ENCODE data around the gene GALNT2.

The GALNT2 gene

GRCh38 chr1:230256896-230257295 is 189.9 kb downstream of the GALNT2 start:
- DNase-seq (ENCODE audit: low read depth in 2 of 2), result no peak

- DNase-seq (ENCODE audit: low read depth in 2 of 2), result no peak
These were observed 192.6 kb downstream of the GALNT2 start for GRCh38 chr1:230259621-230260020.

GRCh38 chr1:230260831-230261230 is 193.8 kb downstream of the GALNT2 start:
- DNase-seq (ENCODE audit: low read depth in 2 of 2), result no peak

- DNase-seq (ENCODE audit: low read depth in 2 of 2), result no peak
These were observed 195.1 kb downstream of the GALNT2 start for GRCh38 chr1:230261928-230262650.

DNA sequence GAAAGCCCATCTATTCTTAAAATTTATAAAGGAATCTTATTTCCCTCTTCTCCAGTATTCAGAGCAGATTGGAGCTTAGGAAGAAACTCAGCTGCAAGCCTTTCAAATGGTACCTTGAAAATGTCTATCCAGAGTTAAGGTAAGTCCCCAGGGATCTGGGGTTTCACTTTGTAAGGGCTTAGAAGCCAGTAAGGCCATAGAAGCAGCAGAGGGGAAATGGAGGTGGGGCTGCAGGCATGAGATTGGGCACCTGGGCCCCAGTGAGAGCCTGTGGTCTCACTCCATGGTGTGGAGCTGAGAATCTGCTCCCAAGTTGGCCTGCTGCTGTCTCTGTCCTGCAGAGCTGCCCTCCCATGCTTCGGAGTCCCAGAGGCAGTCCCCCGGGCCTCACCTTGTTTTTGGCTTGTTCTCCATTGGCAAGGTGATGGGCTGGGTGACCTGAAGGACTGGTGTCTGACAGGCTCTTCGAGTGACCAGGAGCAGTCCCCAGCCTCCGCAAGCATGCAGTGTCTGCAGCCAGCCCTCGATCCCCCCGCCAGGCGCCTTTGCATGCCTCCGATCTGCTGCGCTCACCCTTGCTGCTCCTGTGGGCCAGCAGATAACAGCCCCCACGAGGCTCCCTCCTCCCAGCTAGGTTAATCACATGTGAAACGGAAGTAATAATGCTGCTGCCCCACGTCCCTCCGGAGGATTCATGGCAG is 196.0 kb downstream of the GALNT2 start:
- DNase-seq (ENCODE audit: low read depth in 2 of 2), result no peak

- no peak for DNase-seq (ENCODE audit: low read depth in 2 of 2)
These were observed 196.6 kb downstream of the GALNT2 start for GRCh38 chr1:230263568-230264195.

GRCh38 chr1:230264342-230264741 is 197.3 kb downstream of the GALNT2 start:
- DNase-seq (ENCODE audit: low read depth in 2 of 2), result no peak

GRCh38 chr1:230265200-230266115 is 198.4 kb downstream of the GALNT2 start:
- DNase-seq (ENCODE audit: low read depth in 2 of 2), result no peak

- no peak for DNase-seq (ENCODE audit: low read depth in 2 of 2)
These were observed 199.4 kb downstream of the GALNT2 start for GRCh38 chr1:230266456-230266855.

GRCh38 chr1:230267338-230268065 is 200.5 kb downstream of the GALNT2 start:
- no peak for DNase-seq (ENCODE audit: low read depth in 2 of 2)

GRCh38 chr1:230268371-230269170 is 201.5 kb downstream of the GALNT2 start:
- DNase-seq (ENCODE audit: low read depth in 2 of 2), result no peak

- no peak for DNase-seq (ENCODE audit: low read depth in 2 of 2)
These were observed 203.1 kb downstream of the GALNT2 start for GRCh38 chr1:230270185-230270558.

DNA sequence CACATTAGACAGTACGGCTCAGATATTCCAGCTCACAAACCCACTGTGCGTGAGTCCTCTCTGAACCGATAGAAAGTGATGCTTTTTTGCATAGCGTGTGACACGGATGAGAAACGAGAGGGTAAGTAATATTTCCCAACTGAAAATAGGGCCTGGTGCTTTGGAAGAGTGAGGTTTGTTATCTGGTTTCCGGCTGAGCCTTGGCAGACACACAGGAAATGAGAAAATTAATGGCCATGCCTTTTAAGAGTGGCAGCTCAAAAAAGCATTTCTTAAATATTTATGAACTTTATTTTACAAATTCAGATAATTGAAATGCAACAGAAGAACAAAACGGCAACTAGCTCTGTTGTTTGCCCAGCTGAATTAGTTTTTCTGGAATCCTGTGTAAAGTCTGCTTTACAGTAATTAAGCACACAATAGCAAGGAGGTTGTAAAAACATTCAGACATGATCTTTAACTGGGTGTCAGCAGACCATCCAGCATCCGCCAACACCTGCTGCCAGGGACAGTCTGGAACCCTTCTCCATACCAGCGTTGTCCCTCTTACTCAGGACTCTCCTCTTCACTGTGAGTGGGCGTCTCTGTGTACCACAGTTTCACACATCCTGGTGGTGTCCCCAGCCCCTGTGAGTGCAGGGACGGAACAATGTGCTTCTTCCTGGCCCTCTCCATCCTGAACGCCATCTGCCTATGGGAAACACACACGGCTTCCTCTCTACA is 203.7 kb downstream of the GALNT2 start:
- DNase-seq (ENCODE audit: low read depth in 2 of 2), result peak in 1 of 2 donors; percentile 21

- no peak for DNase-seq (ENCODE audit: low read depth in 2 of 2)
These were observed 204.4 kb downstream of the GALNT2 start for GRCh38 chr1:230271300-230272035.

DNA sequence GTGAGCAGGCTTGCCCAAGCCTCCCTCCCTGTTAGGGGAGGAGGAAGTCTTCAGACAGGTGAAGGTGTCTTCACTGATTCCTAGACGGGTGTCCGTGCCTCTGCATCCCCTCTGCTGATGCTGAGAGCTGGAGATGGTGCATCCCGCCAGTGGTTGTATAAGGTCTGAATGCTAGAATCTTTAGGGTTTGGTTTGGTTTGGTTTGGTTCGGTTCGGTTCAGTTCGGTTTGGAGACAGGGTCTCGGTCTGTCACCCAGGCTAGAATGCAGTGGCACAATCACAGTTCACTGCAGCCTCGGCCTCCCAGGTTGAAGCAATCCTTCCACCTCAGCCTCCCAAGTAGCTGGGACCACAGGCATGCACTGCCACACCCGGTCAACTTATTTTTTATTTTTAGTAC is 205.5 kb downstream of the GALNT2 start:
- no peak for DNase-seq (ENCODE audit: low read depth in 2 of 2)

- DNase-seq (ENCODE audit: low read depth in 2 of 2), result no peak
These were observed 206.2 kb downstream of the GALNT2 start for GRCh38 chr1:230273141-230273710.

- DNase-seq (ENCODE audit: low read depth in 2 of 2), result no peak
These were observed 207.2 kb downstream of the GALNT2 start for GRCh38 chr1:230274254-230274653.

- DNase-seq (ENCODE audit: low read depth in 2 of 2), result no peak
These were observed 209.4 kb downstream of the GALNT2 start for GRCh38 chr1:230276401-230276800.

Data from stimulated activated CD4-positive, alpha-beta T cell treated with anti-CD3 and anti-CD28 coated beads, Interleukin-4, amount 100 ng/mL, for 48 hours (primary cell).